ENCODE results near the gene CSNK1A1L. TPM values are rescaled to one million over a fixed set of nuclear protein-coding genes. Genes with fewer than 3 reads are reported as not detected.

Gene CSNK1A1L
- total RNA-seq, 4 donors from 2014 or later, result not detected

DNA sequence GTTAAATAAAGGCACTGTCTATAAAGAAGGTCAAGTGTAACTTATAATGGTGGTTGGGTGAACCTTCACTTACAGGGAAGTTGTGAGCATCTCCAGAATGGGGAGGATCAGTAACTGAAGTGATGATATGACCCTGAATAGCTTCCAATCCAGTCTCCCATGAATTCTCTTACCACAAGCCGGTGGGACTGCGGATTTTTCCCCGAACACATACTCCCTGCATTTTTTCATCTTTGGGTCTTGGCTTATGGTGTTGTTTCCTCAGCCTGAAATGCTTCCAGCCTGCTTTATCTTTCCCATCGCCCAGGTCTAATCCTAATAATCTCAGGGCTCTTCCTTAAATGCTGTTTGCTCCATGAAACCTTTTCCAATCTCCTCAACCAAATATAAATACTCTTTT lies 2.0 kb upstream of the CSNK1A1L start:
- Histone ChIP-seq H3K4me1 (no peaks in the 10 kb centered on the region), H3K4me3 (no peak overlapping the region), H3K36me3 (no peaks in the 10 kb centered on the region), H3K27me3 (no peaks in the 10 kb centered on the region), H3K27ac (no peak overlapping the region), H3K9me3 (no peaks in the 10 kb centered on the region)
- in situ Hi-C loops (cut with MboI; ENCODE audit: low sequenced_read_pairs in 4 of 4) (loop anchor here (10.0 to 25.0 kb wide), 3 partner anchors 480 to 505 kb away; partner anchors contain the start of gene POSTN (in 1 of the 4)), intact Hi-C loops (cut with DNase I; ENCODE audit: low total_unique reads) (loop anchor here (5.0 kb wide), 1 partner anchor 495 kb away; no protein-coding TSS in a partner anchor)
- DNase-seq (no peak), ATAC-seq (no peak)
- TF ChIP-seq POLR2A (IDR thresholded peaks at IDR 0.05), result no peak
- TF ChIP-seq, protein P1, sequence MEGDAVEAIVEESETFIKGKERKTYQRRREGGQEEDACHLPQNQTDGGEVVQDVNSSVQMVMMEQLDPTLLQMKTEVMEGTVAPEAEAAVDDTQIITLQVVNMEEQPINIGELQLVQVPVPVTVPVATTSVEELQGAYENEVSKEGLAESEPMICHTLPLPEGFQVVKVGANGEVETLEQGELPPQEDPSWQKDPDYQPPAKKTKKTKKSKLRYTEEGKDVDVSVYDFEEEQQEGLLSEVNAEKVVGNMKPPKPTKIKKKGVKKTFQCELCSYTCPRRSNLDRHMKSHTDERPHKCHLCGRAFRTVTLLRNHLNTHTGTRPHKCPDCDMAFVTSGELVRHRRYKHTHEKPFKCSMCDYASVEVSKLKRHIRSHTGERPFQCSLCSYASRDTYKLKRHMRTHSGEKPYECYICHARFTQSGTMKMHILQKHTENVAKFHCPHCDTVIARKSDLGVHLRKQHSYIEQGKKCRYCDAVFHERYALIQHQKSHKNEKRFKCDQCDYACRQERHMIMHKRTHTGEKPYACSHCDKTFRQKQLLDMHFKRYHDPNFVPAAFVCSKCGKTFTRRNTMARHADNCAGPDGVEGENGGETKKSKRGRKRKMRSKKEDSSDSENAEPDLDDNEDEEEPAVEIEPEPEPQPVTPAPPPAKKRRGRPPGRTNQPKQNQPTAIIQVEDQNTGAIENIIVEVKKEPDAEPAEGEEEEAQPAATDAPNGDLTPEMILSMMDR (IDR thresholded peaks at IDR 0.05 in 4 of 5, conservative IDR thresholded peaks at IDR 0.05 in 1 of 5), result no peak

DNA sequence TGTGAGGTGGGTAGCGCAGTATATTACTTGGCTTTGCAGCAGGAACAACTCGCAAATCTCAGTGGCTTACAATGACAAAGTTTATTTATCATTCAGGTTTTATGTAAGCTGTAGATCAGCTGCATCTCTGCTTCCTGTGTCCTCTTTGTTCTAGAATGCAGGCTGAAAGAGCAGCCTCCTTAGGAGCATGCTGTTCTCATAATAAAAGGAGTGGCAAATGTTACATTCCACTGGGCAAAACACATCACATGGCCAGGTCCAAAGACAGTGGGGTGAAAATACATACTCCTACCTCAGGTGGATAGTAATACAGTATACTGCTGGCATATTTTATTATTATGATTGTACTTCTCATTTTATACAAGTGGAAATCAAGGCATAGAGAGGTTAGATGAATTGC lies 1.2 kb upstream of the CSNK1A1L start:
- no peak for ATAC-seq
- no peak overlapping the region for H3K27ac ChIP-seq
- in situ Hi-C loops (cut with MboI; ENCODE audit: low sequenced_read_pairs in 4 of 4) (loop anchor here (10.0 to 25.0 kb wide), 3 partner anchors 481 to 506 kb away; partner anchors contain the start of gene POSTN (in 1 of the 4)), intact Hi-C loops (cut with DNase I; ENCODE audit: low total_unique reads) (loop anchor here (5.0 kb wide), 1 partner anchor 496 kb away; no protein-coding TSS in a partner anchor)
- no peaks in the 10 kb centered on the region for H3K36me3 ChIP-seq
- no peak for DNase-seq
- H3K27me3 ChIP-seq, result no peaks in the 10 kb centered on the region
- H3K9me3 ChIP-seq, result no peaks in the 10 kb centered on the region
- no peak for TF ChIP-seq POLR2A (IDR thresholded peaks at IDR 0.05)
- TF ChIP-seq, protein P1 (IDR thresholded peaks at IDR 0.05 in 4 of 5, conservative IDR thresholded peaks at IDR 0.05 in 1 of 5), result no peak
- no peak overlapping the region for H3K4me3 ChIP-seq
- H3K4me1 ChIP-seq, result no peaks in the 10 kb centered on the region

DNA sequence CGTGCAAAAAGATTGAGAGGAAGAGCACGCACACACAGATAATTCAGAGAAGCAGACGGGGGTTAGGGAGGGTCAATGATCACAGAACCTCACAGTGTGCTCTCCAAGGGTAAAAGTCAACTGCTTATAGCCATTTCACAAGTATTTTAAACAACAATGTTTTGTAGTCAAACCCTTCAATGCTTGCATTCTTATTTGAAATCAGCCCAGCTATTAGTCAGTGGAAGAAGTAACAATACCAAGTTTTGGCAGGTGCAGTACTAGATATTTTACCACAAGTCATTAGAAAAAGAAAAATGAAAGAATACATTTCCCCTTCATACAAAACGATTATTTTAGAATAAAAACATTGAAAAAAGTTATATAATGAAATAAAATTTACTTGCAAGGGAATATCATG lies 2.6 kb downstream of the CSNK1A1L start:
- ATAC-seq, result no peak
- intact Hi-C loops (cut with DNase I; ENCODE audit: low total_unique reads) (no loop called here), in situ Hi-C loops (cut with MboI; ENCODE audit: low sequenced_read_pairs in 4 of 4) (loop anchor here (10.0 to 25.0 kb wide), 3 partner anchors 484 to 509 kb away; partner anchors contain the start of gene POSTN (in 1 of the 4))
- no peaks in the 10 kb centered on the region for H3K36me3 ChIP-seq
- H3K4me3 ChIP-seq, result no peak overlapping the region
- H3K4me1 ChIP-seq, result no peaks in the 10 kb centered on the region
- no peaks in the 10 kb centered on the region for H3K27me3 ChIP-seq
- no peak overlapping the region for H3K27ac ChIP-seq
- TF ChIP-seq POLR2A (IDR thresholded peaks at IDR 0.05), result no peak
- TF ChIP-seq, protein P1 (IDR thresholded peaks at IDR 0.05 in 4 of 5, conservative IDR thresholded peaks at IDR 0.05 in 1 of 5), result no peak
- DNase-seq, result no peak
- H3K9me3 ChIP-seq, result no peaks in the 10 kb centered on the region

DNA sequence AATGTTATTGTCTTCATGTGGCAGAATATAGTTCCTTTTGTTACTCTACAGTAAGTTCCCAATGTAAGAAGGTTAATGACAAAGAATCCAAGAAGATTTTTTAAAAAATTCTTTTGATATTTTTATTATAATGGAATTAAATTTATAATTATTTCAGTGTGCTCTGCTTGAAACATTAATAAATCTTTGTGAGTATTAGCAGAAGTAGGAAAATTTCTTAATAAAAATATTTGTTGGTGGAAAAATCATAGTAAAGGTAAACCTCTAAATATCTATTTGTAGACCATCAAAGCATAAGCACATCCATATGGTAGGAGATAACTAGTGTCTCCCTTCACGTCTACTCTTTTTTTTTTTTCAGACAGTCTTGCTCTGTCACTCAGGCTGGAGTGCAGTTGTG lies 4.3 kb downstream of the CSNK1A1L start:
- in situ Hi-C loops (cut with MboI; ENCODE audit: low sequenced_read_pairs in 4 of 4) (loop anchor here (10.0 to 25.0 kb wide), 3 partner anchors 486 to 511 kb away; partner anchors contain the start of gene POSTN (in 1 of the 4)), intact Hi-C loops (cut with DNase I; ENCODE audit: low total_unique reads) (no loop called here)
- no peaks in the 10 kb centered on the region for H3K27me3 ChIP-seq
- ATAC-seq (no peak), DNase-seq (no peak)
- H3K27ac ChIP-seq, result no peak overlapping the region
- TF ChIP-seq POLR2A (IDR thresholded peaks at IDR 0.05), result no peak
- TF ChIP-seq, protein P1 (IDR thresholded peaks at IDR 0.05 in 4 of 5, conservative IDR thresholded peaks at IDR 0.05 in 1 of 5), result no peak
- no peaks in the 10 kb centered on the region for H3K9me3 ChIP-seq
- H3K36me3 ChIP-seq, result no peaks in the 10 kb centered on the region
- H3K4me1 ChIP-seq, result no peaks in the 10 kb centered on the region
- no peak overlapping the region for H3K4me3 ChIP-seq
